ENCODE measurements around the gene SDSL.

- TF ChIP-seq CTCF (IDR thresholded peaks at IDR 0.05) (no peak), POLR2A (IDR thresholded peaks at IDR 0.05) (no peak), POLR2AphosphoS5 (IDR thresholded peaks at IDR 0.05) (no peak)
These were observed 57.0 kb downstream of the SDSL start for GRCh38 chr12:113479216-113479589.

All from sigmoid colon (tissue), 4 donors.